Measurements from ENCODE around the gene ANKRD7.

- TF ChIP-seq CTCF (conservative IDR thresholded peaks at IDR 0.05; ENCODE audit: low read length) (peak; percentile 91), EZH2phosphoT487 (IDR thresholded peaks at IDR 0.05; ENCODE audit: borderline replicate concordance) (no peak)
Observed at GRCh38 chr7:118195837-118196474, 28.5 kb upstream of the ANKRD7 start.

Measured in Loucy (cell line).